Stimulated activated CD8-positive, alpha-beta memory T cell treated with anti-CD3 and anti-CD28 coated beads, Interleukin-7, amount 100 ng/mL, for 24 hours (primary cell): Measurements from ENCODE around the gene MAGI2.

ENCODE experiments used
- DNase-seq: peaks from one replicate; pipeline ENCODE4 v3.0.0-alpha.2; 2020; ENCODE audit warnings: low read depth

MAGI2 gene

DNA sequence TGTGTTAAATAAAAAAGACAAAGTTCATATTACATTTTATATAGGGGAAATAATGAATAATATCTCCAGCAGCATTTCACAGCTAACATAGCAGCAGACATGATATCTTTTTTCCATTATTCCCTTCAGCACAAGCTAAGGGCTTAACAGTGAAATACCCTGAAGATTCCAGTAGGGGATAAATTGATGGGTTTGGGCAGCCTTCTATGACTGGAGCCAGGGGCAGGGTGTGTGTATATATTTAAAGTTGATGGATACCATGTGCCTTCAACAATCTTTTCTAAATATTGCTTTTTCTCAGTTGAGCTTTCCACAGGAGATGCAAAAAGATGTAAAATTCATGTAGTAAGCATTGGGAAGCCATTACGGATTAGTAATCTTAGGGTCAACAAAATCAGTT is 151.2 kb downstream of the MAGI2 start:
- no peak for DNase-seq

DNA sequence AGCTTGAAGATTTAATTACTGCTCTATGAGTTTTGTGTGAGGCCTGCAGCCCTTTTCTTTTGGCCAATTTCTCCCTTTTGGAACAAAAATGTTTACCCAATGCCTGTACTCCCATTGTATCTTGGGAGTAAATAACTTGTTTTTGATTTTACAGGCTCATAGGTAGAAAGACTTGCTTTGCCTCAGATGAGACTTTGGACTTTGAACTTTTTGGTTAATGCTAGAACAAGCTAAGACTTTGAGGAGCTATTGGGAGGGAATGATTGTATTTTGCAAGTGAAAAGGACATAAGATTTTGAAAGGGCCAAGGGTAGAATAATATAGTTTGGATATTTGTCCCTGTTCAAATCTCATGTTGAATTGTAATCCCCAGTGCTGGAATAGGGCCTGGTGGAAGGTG is 152.0 kb downstream of the MAGI2 start:
- DNase-seq = no peak

- no peak for DNase-seq
These were observed 152.9 kb downstream of the MAGI2 start for GRCh38 chr7:79300573-79300972.

DNA sequence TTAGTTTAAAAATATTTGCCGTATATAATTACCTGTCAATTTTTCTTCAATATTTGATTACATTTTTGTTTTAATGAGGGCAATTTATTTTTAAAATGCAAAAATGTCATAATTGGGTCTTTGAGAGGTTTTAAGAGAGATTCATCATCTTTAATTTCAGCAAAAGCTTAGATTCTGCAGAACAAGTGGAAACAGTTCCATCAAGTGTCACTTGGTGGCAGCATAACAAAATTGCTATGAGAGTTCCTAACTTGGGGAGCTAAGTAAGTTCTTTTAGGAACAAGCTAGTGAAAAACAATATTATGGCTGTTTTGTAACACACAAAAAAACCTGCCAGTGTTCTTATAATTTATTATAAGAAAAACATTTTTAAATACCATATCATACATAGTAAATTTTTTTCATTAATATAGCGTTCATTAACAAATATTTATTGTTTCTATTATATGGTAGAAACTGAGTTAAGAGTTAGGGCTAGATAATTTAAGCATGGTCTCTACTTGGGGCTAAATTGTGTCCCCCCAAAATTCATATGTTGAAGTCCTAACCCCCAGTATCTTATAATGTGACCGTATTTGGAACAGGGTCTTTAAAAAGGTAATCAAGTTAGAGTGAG is 155.2 kb downstream of the MAGI2 start:
- no peak for DNase-seq

DNA sequence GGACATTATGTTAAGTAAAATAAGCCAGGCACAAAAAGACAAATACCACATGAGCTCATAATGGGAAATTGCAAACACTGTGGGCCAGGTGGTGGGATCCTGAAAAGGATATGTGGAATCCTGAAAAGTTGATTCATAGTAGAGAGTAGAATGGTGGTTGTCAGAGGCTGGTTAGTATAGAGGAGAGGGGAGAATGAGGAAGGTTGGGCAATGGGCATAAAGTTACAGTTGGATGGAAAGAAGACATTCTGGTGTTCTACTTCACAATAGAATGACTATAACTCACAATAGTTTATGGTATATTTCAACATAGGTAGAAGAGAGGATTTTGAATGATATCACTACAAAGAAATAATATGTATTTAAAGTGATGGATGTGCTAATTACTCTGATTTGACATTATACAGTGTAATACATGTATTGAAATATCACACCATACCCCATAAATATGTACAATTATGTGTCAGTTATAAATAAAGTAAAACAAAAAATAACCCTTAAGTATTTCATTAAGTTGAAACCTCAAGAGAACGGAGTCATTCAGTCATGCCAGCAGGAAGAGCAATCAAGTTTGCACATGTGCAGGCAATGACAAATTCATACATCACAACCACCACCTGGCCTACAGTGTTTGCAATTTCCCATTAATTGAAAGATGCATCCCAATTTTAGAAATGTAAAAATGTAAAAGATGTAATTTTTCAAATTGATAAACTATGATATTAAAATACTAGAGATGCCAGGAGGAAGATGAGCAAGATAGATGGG is 156.7 kb downstream of the MAGI2 start:
- DNase-seq = no peak

DNA sequence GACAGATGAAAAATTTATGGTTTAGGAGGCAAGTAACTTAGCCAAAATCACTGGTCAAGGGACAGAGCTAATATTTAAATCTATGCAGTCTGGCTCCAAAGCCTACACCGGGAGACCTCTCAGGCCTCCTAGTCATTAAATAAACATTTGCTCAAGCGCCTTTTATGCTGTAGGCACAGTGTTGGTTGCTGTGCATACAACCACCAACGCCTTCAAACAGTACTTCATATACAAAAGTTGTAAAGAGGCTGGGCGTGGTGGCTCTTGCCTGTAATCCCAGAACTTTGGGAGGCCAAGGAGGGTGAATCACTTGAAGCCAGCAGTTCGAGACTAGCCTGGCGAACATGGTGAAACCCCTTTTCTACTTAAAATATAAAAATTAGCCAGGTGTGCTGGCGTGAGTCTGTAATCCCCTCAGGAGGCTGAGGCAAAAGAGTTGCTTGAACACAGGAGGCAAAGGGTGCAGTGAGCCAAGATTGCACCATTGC is 159.8 kb downstream of the MAGI2 start:
- DNase-seq = no peak

GRCh38 chr7:79292834-79293233 is 160.6 kb downstream of the MAGI2 start:
- DNase-seq = no peak

- DNase-seq = no peak
These were observed 162.0 kb downstream of the MAGI2 start for GRCh38 chr7:79291498-79291865.

DNA sequence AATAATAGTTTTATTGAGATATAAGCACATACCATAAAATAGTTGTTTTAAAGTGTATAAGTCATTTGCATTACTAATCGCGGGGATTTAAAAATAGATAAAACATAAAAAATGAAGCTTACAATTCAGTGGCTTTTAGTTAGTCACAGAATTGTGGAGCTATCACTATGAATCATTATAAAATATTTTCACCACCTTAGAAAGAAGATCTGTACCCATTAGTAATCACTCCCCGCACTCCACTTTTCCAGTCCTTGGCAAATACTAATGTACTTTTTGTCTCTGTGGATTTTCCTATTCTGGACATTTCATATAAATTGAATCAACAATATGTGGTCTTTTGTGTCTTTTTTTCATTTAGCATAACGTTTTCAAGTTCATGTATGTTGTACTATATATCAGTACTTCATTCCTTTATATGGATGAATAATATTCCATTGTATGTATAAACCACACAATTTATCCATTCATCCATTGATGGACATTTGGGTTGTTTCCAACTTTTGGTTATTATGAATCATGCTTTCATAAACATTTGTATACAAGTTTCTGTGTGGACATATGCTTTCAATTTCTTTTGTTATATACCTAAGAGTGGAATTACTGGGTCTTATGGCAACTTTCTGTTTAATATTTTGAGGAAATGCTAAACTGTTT is 162.5 kb downstream of the MAGI2 start:
- DNase-seq = no peak

DNA sequence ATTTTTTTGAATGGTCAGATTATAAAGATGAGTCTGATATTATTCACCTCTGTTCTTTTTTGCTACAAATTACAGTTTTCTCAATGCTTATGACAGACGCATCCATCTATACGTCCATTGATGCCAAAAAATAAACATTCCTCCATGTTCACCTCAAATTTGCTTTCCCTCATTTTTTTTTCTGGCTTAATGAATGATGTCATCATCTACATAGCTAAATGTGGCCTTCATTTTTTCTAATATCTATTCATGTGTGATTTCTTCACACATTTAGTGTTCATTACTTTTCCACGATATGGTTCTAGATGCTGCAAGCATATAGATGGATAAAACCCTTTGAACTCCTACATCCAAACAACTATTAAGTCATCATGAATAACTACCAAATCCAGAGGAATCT is 163.1 kb downstream of the MAGI2 start:
- no peak for DNase-seq

GRCh38 chr7:79288655-79289054 is 164.8 kb downstream of the MAGI2 start:
- DNase-seq = no peak

DNA sequence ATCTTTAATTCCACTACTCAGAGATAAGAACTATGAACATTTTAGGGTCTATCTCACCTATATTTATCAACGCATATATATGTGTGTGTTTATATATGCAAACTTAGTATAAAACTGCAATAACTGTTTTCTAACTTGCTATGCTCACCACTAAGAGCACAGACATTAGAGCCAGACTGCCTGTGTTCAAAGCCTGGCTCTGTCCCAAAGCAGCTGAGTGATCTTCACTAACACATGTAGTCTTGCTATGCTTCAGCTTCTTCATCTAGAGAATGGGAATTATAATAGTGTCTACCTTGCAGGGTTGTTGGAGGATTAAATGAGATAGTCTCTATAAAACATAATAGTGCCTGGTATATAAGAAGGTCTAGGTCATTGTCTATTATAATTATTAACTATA is 165.5 kb downstream of the MAGI2 start:
- DNase-seq = no peak

DNA sequence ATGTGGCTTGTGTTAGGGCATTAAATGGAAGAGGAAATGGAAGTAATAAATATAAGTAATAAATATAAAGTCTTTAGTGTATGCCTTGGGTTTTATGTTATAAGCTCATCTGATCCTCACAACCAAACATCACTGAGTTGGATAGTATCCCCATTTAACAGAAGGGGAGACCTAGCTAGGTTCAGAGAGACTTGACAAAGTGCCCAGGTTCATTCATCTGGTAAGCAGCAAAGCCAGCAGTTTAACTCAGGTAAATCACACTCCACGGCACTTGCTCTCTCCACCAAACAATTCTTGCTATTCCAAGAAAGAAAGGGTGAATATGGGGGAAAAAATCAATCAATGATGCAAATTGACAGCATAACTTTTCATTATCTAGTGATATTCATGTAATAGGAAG is 167.3 kb downstream of the MAGI2 start:
- no peak for DNase-seq

DNA sequence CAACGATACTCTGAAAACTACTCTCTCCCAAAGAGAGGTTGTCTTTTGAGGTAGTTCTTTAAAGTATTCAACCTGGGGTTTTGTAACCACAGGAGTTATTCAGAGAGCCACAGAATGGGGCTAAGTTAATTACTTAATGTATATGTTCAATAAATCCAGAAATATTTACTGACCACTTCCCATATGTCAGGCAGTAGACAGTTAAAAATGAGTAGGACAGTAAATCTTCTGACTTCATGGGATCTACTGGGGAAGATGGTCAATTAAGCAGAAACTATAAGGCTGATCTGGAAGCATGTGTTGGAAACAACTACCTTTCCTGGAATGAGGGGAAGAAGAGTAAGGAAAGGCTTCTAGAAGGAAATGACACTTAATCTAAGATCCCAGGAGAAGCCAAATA is 167.7 kb downstream of the MAGI2 start:
- no peak for DNase-seq

- no peak for DNase-seq
These were observed 169.3 kb downstream of the MAGI2 start for GRCh38 chr7:79284211-79284610.

DNA sequence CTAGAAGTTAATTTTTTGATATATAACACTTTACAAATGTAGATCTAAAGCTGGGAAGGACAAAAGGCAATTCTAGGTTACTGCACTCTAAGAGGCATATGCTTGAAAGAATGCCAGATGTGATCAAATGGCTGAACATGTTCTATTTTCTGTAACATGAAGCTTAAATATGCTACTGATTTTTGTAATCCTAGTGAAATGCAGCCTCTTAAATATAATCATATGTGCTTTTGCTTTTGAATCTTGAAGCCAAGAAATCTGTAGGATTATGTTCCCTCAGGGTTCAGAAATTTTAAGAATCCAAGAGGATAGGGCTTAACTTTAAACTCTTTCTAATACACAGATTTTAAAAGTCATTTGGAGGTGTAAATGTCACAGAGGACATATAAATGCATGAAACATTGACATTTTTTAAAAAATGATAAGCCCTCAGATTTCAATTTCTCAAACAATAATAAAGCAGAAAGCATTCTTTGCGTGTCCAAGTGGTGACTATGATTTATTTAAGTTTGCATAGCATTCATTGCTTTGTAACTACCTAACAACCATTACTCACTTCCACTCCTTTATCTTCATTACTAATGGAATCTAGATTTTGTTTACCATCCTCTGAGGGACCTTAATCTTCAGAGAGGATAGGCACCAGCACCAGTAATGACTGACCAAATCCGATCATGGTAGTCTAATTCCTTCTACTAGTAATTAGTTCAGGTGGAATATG is 170.4 kb downstream of the MAGI2 start:
- DNase-seq = no peak

DNA sequence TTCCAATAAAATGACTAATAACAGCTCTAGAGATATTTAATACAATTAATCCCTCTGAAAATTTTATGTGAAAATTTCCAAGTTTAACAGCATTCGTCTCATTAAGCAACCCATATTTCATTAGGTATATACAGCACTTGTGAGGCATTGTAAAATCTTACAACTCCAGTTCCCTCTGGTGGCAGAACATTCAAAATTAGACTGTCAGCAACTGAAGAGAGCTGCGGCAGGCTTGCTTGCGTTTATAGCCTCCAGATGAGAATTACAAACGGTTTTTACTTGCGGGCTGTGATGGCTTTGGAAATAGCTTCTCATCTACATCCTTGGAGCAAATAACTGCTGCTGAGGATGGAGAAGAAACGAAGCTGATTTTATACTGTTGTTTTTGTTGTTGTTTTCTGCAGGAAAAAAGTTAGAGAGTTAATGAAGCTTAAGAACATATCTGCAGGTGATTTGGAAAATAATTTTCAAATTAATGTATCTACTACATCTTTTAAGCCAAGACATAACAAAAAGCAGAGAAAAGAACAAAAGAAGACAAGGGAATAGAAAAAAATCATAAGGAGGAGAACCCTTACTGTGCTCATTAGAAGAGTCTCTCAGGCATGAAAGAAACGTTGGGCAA is 171.3 kb downstream of the MAGI2 start:
- no peak for DNase-seq

DNA sequence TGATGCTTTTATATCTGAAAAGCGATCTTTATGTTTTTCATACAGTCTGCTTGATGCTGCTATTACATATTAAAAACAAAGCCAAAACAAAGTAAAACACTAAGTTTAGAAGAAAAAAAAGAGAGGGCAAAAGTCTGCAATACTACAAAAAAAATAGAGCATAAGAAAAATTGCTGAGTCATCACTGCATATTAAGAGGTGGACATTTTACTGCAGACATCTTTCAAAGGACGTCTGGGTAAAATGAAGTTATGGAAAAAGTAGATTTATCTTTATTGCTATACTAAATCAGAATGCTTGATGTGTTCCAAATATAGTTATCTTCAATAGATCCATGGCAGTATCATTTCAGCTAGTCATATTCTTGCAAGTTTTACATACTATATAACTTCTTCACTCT is 172.0 kb downstream of the MAGI2 start:
- DNase-seq = no peak

DNA sequence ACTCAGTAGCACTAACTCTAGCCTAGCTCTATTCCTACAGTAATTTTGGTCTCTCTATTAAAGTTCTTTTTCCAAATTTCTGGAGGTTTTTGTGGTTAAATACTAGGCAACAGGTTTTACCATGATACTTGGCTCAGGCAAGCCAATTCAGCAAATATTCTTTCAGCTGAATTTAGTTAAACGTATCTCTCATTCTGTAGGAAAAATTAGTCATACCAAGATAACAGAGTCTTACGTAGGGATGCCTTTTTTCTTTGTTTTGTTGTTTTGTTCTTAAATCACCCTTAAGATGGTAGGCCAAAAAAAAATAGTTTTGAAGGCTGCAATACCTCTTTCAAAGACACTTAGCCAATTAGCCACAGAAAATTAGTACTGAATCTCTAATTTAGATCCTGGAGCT is 180.5 kb downstream of the MAGI2 start:
- no peak for DNase-seq

GRCh38 chr7:79272066-79272669 is 181.3 kb downstream of the MAGI2 start:
- no peak for DNase-seq

- DNase-seq = no peak
These were observed 184.7 kb downstream of the MAGI2 start for GRCh38 chr7:79268730-79269129.

- DNase-seq = no peak
These were observed 194.6 kb downstream of the MAGI2 start for GRCh38 chr7:79258826-79259225.
